ENCODE data around the gene GSDMA. TPM values are rescaled to one million over a fixed set of nuclear protein-coding genes. Genes with fewer than 3 reads are reported as not detected.

Gene GSDMA
- total and polyA plus RNA-seq, 9 of the 15 experiments (the other 6 are each of a cell fraction or from before 2014, with no cell fraction given) = 0.04 to 0.13 (median 0.07) TPM; not detected in 2

DNA sequence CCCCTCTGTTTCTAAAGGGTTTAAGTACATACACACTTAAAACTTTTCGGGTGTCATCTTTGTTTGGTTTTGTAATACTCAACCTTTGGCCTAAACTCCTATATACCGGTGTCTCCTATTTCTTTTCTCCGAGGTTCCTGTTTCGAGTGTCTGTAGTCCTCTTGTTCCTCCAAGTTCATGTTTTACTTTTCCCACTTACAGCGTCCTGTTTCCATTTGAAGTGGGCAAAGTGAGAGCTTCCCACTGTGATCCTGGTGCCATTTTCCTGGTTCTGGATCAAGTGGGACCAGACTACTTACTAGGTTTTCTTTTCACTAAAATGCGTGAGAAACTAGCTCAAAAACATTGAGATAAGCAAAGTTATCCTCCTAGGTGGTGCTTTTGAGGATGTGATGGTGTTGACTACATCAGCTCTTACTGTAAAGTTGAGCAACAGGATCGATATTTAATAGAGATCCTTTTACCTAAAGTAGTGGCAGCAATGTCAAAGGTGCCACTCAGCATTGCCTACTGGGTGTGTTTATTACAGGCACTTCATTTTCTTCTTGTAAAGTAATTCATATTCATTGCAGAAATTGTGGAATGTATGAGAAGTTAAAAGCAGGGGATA is 19.1 kb downstream of the GSDMA start:
- TSS peak; percentile 54 for BruUV-seq (replicated peaks)
- ATAC-seq (no peak), FAIRE-seq (peak; percentile 62), DNase-seq (ENCODE audit: extremely low read depth in 1 of 4, low spot score in 3 of 4) (no peak)
- H3K79me2 ChIP-seq (ENCODE audit: control insufficient read depth, insufficient read depth, low read length) = peaks cover 39% of the 10 kb centered on the region
- intact Hi-C loops (cut with micrococcal nuclease) (no loop called here), in situ Hi-C loops (cut with MboI) (no loop called here)
- H3K36me3 ChIP-seq (ENCODE audit: control insufficient read depth, insufficient read depth, low read length) = peaks cover 49% of the 10 kb centered on the region
- H3K4me2 ChIP-seq (ENCODE audit: insufficient read depth, low read length) = peak overlapping the region; percentile 92
- WGBS (ENCODE audit: insufficient coverage, low coverage, missing lambda C conversion rate) = 2% methylated on average over 7 of the region's 7 CpGs
- no peaks in the 10 kb centered on the region for H3K9me3 ChIP-seq (replicated peaks; ENCODE audit: control insufficient read depth, insufficient read depth, low read depth, low read length)
- ChIA-PET CTCF (ENCODE audit: low intra/inter-chr PET ratio) (no interaction called here), POLR2A (interaction anchor here (0.6 to 3.7 kb wide), 7 partner anchors 11 to 153 kb away, joined by 3 to 14 read pairs (median 4); partner anchors contain the start of gene CSF3)
- TF ChIP-seq, protein P1, sequence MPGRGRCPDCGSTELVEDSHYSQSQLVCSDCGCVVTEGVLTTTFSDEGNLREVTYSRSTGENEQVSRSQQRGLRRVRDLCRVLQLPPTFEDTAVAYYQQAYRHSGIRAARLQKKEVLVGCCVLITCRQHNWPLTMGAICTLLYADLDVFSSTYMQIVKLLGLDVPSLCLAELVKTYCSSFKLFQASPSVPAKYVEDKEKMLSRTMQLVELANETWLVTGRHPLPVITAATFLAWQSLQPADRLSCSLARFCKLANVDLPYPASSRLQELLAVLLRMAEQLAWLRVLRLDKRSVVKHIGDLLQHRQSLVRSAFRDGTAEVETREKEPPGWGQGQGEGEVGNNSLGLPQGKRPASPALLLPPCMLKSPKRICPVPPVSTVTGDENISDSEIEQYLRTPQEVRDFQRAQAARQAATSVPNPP (IDR thresholded peaks at IDR 0.05; ENCODE audit: borderline replicate concordance, insufficient read depth, insufficient read length) = no peak
- TF ChIP-seq TSHZ1 (CRISPR knock-in tag; IDR thresholded peaks at IDR 0.05) (0 out of 2 replicates have a peak, but pooled peaks have one; percentile 7), ZNF507 (tag; conservative IDR thresholded peaks at IDR 0.05) (no peak), FOXK2 (conservative IDR thresholded peaks at IDR 0.05 in 1 of 2, IDR thresholded peaks at IDR 0.05 in 1 of 2; ENCODE audit: low read depth in 2 of 2) (0 out of 4 replicates have a peak, but pooled peaks of 1 of the 2 experiments have one; percentile 2), TAF7 (tag; IDR thresholded peaks at IDR 0.05) (0 out of 2 replicates have a peak, but pooled peaks have one; percentile 12)
- H3K9me1 ChIP-seq (ENCODE audit: control insufficient read depth, insufficient read depth, low read length) = no peaks in the 10 kb centered on the region
- H3K4me1 ChIP-seq (replicated peaks in 1 of 2; ENCODE audit: control insufficient read depth in 2 of 2, insufficient read depth in 2 of 2, low read length in 2 of 2) = peaks cover 5 to 12% of the 10 kb centered on the region in 2 experiments; a peak in 3 of 5 replicates
- H3K27ac ChIP-seq (ENCODE audit: extremely low read depth, low read depth, low read length) = peak overlapping the region; percentile 98
- no peaks in the 10 kb centered on the region for H3K27me3 ChIP-seq (ENCODE audit: control insufficient read depth in 2 of 2, insufficient read depth in 2 of 2, low read length in 2 of 2)
- H4K20me1 ChIP-seq (replicated peaks; ENCODE audit: control insufficient read depth, insufficient read depth, low read length) = peaks cover 10% of the 10 kb centered on the region
- H2AFZ ChIP-seq (ENCODE audit: low read depth, low read length) = no peak overlapping the region
- H3K4me3 ChIP-seq = peak overlapping the region; percentile 98
- H3K9ac ChIP-seq (ENCODE audit: insufficient read depth in 1 of 2, low read depth in 2 of 2, low read length in 2 of 2) = peak overlapping the region; percentile 98 to 100

Measured in K562 (cell line).